Measurements from ENCODE around the gene FDX2. TPM values are rescaled to one million over a fixed set of nuclear protein-coding genes. Genes with fewer than 3 reads are reported as not detected.
A peak's percentile ranks its signal among the peaks of the same experiment; 100 is the strongest.

The FDX2 gene
- total and polyA plus RNA-seq, 2 of the 13 experiments (the other 11 are each of a cell fraction or from before 2014, with no cell fraction given): 21.0 to 24.7 TPM

GRCh38 chr19:10292206-10292788 lies 23.5 kb downstream of the FDX2 start (continued):
- TF ChIP-seq DZIP1 (CRISPR knock-in tag; IDR thresholded peaks at IDR 0.05) (0 out of 2 replicates have a peak, but pooled peaks have one; percentile 19), ZMAT3 (CRISPR knock-in tag; conservative IDR thresholded peaks at IDR 0.05) (no peak), ZNF672 (CRISPR knock-in tag; IDR thresholded peaks at IDR 0.05) (0 out of 2 replicates have a peak, but pooled peaks have one; percentile 6), KAT7 (CRISPR knock-in tag; IDR thresholded peaks at IDR 0.05; ENCODE audit: borderline replicate concordance) (no peak), PLSCR1 (CRISPR knock-in tag; IDR thresholded peaks at IDR 0.05; ENCODE audit: borderline replicate concordance) (no peak), ZNF280D (CRISPR knock-in tag; IDR thresholded peaks at IDR 0.05) (no peak), KDM3A (CRISPR knock-in tag; IDR thresholded peaks at IDR 0.05; ENCODE audit: low read depth) (0 out of 2 replicates have a peak, but pooled peaks have one; percentile 25), GATAD2A (CRISPR knock-in tag; IDR thresholded peaks at IDR 0.05) (no peak; the same call in 1 of the 2 replicates), ZNF841 (CRISPR knock-in tag; IDR thresholded peaks at IDR 0.05; ENCODE audit: borderline replicate concordance) (no peak), ARNT2 (CRISPR knock-in tag; IDR thresholded peaks at IDR 0.05; ENCODE audit: low read depth) (0 out of 2 replicates have a peak, but pooled peaks have one; percentile 33), FUBP1 (CRISPR knock-in tag; IDR thresholded peaks at IDR 0.05; ENCODE audit: borderline replicate concordance) (no peak)
- TF ChIP-seq, protein P1, sequence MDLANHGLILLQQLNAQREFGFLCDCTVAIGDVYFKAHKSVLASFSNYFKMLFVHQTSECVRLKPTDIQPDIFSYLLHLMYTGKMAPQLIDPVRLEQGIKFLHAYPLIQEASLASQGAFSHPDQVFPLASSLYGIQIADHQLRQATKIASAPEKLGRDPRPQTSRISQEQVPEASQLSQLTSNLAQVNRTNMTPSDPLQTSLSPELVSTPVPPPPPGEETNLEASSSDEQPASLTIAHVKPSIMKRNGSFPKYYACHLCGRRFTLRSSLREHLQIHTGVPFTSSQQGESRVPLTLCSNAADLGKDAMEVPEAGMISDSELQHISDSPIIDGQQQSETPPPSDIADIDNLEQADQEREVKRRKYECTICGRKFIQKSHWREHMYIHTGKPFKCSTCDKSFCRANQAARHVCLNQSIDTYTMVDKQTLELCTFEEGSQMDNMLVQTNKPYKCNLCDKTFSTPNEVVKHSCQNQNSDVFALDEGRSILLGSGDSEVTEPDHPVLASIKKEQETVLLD (CRISPR knock-in tag; IDR thresholded peaks at IDR 0.05; ENCODE audit: low read depth): 0 out of 2 replicates have a peak, but pooled peaks have one; percentile 32
- TF ChIP-seq, protein P2, sequence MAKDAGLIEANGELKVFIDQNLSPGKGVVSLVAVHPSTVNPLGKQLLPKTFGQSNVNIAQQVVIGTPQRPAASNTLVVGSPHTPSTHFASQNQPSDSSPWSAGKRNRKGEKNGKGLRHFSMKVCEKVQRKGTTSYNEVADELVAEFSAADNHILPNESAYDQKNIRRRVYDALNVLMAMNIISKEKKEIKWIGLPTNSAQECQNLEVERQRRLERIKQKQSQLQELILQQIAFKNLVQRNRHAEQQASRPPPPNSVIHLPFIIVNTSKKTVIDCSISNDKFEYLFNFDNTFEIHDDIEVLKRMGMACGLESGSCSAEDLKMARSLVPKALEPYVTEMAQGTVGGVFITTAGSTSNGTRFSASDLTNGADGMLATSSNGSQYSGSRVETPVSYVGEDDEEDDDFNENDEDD (CRISPR knock-in tag; IDR thresholded peaks at IDR 0.05; ENCODE audit: borderline replicate concordance): peak; percentile 39; the same call in 1 of the 2 replicates
- TF ChIP-seq, protein P3, sequence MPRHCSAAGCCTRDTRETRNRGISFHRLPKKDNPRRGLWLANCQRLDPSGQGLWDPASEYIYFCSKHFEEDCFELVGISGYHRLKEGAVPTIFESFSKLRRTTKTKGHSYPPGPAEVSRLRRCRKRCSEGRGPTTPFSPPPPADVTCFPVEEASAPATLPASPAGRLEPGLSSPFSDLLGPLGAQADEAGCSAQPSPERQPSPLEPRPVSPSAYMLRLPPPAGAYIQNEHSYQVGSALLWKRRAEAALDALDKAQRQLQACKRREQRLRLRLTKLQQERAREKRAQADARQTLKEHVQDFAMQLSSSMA (CRISPR knock-in tag; IDR thresholded peaks at IDR 0.05): no peak
- TF ChIP-seq, protein P4, sequence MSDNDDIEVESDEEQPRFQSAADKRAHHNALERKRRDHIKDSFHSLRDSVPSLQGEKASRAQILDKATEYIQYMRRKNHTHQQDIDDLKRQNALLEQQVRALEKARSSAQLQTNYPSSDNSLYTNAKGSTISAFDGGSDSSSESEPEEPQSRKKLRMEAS (IDR thresholded peaks at IDR 0.05): 0 out of 2 replicates have a peak, but pooled peaks have one; percentile 7
